Activated T-helper 1 cell treated with anti-CD3 and anti-CD28 coated beads, Interleukin-2, amount 50 U/mL, for 16 hours (primary cell): ENCODE results near the gene L3MBTL1.

Source experiments
- DNase-seq, 2 donors: peaks; one replicate each; pipeline ENCODE4 v3.0.0-alpha.2; 2020; ENCODE audit warnings: low read depth in 1 of 2, low spot score in 1 of 2

Gene L3MBTL1

GRCh38 chr20:43507150-43508080, at the start of gene L3MBTL1:
TSS of gene L3MBTL1 (plus strand) at chr20:43507697. CDS start at chr20:43513504, 5,807 bp downstream.
- no peak for DNase-seq

DNA sequence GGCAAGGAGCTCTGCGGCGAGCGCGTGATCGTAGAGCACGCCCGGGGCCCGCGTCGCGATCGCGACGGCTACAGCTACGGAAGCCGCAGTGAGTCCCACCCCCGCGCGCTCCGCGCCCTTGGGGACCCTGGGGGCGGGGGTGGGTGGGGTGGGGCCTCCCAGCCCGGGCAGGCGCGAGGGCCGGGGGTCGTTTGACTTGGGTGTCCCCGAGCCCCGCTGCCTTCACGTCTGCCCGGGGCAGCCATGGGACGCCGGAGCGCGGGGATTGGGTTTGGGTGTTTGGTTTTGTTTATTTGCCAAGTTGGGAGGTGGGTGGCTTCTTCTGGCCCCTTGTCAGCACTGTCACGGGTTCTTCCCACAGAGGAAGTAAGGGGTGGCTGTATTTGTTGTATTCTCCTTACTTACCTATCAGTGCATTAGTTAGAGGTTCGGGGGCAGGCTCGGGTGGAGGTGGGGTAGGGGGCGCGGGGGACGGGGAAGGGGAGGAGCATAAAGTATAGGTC, 49.0 kb upstream of the L3MBTL1 start:
- DNase-seq: no peak

DNA sequence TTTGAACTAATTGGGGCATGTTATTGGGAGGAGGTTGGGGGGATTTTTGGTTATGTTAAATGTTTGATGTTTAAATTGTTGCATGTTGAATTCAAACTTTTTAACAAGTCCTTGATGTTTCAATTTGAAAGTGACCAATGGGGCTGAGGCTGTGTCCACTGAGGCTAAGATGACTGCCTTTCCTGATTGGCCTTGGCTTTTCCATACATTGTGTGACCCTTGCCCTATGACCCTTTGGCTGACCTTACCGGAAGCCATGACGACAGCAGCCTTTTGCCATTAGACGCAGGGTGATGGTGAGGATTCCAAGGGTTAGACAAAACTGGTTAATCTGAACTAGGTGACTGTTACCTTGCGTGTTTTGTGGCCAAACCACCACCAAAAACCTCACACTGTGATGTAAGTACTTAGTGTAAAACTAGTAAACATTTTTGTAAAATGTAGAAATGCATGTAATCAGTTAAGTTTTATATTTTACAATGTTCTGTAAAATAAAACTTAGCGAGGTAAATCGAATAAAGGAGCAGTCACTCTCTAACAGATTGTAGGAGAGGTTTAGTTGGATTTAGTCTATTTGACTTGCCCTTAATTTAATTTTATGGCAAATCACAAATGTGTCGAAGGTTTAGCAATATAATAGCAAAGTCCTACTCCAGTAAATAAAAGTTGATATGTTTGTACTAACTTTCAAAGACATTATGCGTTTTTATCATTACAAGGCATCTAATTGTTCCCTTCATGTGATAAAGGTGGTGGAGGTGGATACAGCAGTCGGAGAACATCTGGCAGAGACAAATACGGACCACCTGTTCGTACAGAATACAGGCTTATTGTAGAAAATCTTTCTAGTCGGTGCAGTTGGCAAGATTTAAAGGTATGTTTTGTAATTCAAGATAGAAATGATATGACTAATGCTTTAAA, 48.2 kb upstream of the L3MBTL1 start:
- no peak for DNase-seq

DNA sequence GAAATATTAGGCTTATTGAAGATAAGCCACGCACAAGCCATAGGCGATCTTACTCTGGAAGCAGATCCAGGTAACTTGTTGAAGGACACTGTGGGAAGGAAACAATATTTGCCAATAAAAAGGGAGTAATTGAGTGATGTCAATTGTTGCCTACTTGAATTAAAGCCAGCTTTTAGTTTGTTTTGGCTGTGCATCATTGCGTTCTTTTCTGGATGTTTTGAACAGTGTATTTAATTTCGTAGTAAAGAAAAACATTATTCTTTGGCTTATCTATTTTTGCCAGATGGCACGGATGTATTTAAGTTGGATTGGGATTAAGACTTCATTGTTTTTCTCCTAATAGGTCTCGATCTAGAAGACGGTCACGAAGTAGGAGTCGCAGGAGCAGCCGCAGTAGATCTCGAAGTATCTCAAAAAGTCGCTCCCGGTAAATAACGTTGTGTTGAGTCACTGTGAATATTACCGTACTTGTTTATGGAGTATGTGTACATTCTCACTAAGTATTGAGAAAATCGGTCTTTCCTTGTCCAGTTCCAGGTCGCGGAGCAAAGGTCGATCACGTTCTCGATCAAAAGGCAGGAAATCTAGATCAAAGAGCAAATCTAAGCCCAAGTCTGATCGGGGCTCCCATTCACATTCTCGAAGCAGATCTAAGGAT, 47.2 kb upstream of the L3MBTL1 start:
- no peak for DNase-seq

DNA sequence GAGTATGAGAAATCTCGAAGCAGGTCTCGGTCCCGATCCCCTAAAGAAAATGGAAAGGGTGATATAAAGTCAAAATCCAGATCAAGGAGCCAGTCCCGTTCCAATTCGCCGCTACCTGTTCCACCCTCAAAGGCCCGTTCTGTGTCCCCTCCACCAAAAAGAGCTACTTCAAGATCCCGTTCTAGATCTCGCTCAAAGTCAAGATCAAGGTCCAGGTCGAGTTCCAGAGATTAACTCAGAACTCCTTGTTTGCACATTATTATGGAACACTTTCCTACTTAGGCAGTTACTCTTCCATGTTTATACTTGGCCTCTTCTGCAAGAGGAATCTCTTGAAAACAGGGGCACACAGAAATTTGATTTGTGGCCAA, 46.7 kb upstream of the L3MBTL1 start:
- DNase-seq: no peak

DNA sequence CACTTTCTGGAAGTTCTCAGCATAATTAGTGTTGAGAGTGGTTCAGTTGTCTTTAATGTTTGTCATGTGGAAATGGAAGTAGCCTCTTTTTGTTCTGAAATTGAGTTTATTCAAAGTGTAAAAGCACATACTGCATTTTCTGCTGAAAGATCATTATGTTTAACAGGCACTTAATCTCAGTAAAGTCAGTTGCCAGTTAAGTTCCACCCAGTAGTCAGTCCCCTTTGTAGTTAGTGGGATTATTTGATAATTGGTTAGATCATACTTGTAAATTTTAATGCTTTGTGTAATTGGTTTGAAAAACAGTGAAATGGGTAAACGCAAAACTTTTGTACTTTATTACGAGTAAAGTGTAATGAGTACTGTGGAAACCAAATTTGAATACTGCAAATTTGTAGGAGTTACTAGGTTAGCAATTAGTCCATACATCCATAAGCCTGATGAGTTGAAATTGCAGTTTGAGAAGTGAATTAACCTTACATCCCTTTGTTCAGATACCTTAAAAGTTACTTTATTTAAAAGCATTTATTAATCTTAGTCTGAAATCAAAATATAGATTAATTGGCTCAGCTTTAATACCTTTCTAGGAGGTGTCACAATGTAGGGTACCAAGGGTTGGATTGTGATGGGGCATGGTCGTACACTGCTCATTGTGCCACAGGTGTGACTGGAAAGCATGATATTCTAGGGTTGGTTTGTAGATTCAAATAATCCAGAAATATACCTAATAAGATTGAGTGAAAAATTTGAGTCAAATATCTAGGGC, 45.4 kb upstream of the L3MBTL1 start:
- DNase-seq: no peak

- no peak for DNase-seq
These were observed 44.6 kb upstream of the L3MBTL1 start for GRCh38 chr20:43462660-43463526.

- DNase-seq: no peak
These were observed 43.8 kb upstream of the L3MBTL1 start for GRCh38 chr20:43463527-43464218.

- no peak for DNase-seq
These were observed 43.2 kb upstream of the L3MBTL1 start for GRCh38 chr20:43464219-43464790.

GRCh38 chr20:43465625-43465943, 41.9 kb upstream of the L3MBTL1 start:
- DNase-seq: no peak

DNA sequence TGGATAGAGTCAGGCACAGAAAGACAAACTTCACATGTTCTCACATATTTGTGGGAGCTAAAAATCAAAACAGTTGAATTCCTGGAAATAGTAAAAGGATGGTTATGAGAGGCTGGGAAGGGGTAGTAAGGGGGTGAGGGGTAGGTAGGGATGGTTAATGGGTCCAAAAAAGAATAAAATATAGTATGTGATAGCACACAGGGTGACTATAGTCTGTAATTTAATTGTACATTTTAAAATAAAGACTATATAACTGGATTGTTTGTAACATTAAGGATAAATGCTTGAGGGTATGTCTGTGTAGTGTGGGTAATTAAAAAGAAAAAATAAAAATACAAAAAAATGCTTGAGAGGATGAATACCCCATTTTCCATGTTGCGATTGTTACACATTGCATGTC, 39.9 kb upstream of the L3MBTL1 start:
- DNase-seq: no peak

DNA sequence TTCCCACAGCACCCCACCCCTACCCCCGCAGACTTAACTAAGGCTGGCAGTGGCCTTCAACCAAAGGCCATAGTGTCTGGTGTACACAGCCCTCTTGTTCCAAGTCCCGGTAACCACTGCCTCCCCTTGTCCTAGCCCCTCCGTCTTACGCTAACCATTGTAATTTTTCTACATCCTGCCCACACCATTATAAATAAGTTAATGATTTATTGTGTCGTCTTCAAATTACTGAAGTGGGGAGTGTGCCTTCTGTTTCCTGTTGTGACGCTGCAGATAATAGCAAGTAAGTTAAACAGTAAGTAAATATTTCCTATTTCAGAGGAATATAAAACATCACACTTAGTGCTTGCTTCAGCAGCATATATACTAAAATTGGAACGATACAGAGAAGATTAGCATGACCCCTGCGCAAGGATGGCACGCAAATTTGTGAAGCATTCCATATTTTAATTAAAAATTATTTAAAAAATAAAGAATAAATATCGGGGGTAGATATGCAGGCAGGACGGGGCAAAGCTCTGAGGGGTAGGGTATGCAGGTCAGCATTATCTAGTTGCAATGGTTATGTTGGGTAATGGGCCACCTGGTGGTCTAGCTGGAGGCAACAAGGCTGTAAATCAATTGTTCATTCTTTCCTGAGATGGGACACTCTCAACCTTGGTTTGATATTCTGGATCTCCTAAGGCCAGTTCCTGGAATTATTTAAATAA, 34.7 kb upstream of the L3MBTL1 start:
- DNase-seq: no peak

DNA sequence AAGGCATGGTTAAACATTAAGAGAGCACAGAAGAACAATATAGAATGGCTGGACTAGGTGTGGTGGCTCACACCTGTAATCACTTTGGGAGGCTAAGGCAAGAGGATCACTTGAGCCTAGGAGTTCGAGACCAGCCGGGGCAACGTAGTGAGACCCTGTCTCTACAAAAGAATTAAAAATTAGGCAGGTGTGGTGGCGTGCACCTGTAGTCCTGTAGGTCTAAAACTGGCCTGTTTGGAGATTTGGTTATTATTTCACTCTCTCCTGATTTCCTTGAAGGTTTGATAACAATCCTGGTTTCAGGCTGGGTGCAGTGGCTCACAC, 34.2 kb upstream of the L3MBTL1 start:
- DNase-seq: no peak

- DNase-seq: no peak
These were observed 30.3 kb upstream of the L3MBTL1 start for GRCh38 chr20:43477193-43477592.

DNA sequence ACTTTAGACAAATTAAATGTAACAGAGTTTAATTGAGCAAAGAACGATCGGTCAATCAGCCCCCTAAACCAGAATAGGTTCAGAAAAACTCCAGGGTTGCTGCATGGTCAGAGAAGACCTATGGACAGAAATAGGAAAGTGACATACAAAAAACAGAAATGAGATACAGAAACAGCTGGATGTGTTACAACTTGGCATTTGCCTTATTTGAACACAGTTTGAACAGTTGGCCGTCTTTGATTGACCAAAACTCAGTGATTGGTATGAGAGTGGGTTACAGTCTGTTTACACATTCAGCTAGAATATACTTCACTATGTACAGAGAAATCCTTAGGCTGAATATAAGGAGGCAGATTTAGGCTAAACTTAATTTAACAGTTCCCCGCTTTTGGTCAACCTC, 29.9 kb upstream of the L3MBTL1 start:
- no peak for DNase-seq

DNA sequence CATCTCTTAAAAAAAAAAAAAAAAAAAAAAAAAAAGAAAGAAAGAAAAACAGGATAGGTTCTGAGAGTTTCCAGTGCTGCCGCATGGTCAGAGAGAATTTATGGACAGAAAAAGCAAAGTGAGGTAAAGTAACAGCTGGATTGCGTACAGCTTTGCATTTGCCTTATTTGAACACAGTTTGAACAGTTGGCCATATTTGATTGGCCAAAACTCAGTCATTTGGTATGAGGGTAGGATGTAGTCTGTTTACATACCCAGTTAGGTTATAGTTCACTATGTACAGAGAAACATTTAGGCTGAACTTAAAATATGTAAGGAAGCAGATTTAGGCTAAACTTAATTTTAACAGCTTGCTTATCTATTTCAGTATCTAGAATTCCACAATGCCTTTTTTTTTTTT, 17.5 kb upstream of the L3MBTL1 start:
- DNase-seq: no peak

DNA sequence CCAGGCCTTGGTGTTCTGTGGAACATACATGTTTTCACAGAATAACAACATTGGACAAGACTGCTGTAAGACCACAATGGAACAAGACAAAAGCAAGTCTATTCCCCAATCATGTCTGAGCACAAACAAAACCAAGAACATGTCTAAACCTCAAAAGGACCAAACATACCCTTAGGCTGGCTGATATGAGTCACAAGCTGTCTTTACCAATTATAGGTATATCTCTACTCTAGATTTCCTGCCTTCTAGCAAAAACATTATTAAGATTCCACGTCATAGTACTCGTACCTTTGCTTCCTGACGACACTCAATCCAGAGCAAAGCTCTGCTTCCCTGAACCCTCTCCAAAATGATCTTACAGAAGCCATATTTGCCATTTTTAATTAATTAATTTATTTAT, 15.4 kb upstream of the L3MBTL1 start:
- DNase-seq: no peak

- no peak for DNase-seq
These were observed 12.1 kb upstream of the L3MBTL1 start for GRCh38 chr20:43495388-43495787.
